PC-9 (cell line): ENCODE results near the gene CA12. TPM values are rescaled to one million over a fixed set of nuclear protein-coding genes. Genes with fewer than 3 reads are reported as not detected.

ENCODE experiments used
- BruUV-seq: library from RNA; stranded (reverse); fragments of 400-500 nt; replicated peaks from 2 replicates; lab custom pipeline; 2021; lab: Mats Ljungman, UMichigan
- CTCF ChIA-PET: fragments of 300-600 bp; sonication (Branson Sonifier 250); formaldehyde crosslinking; loops from one replicate; lab custom pipeline; 2022; ENCODE audit warnings: antibody characterized with exemption; lab: Charles Lee
- POLR2A ChIA-PET: fragments of 300-600 bp; sonication (Branson Sonifier 250); formaldehyde crosslinking; loops from one replicate; lab custom pipeline; 2022; ENCODE audit warnings: antibody characterized with exemption; ENCODE audit not compliant: unreplicated experiment; lab: Charles Lee
- DNase-seq, 2 experiments: peaks; one replicate each; pipeline versions ENCODE4 v3.0.0 to v3.0.0-alpha.2; 2015 to 2022; ENCODE audit warnings: mixed read lengths in 1 of 2
- H2AFZ ChIP-seq: fragments of 200-600 bp; sonication (generic); 2 replicates; pipeline ENCODE4 v1.8.1; 2017; ENCODE audit warnings: antibody characterized with exemption
- H3F3A ChIP-seq: fragments of 200-600 bp; sonication (generic); 2 replicates; pipeline ENCODE4 v1.8.1; 2017; ENCODE audit warnings: antibody characterized with exemption, mild to moderate bottlenecking, low read depth; ENCODE audit not compliant: insufficient read depth
- H3K27ac ChIP-seq: fragments of 200-600 bp; sonication (generic); 2 replicates; pipeline ENCODE4 v1.6.1; 2016; ENCODE audit warnings: mixed run types
- H3K27me3 ChIP-seq: fragments of 200-600 bp; sonication (generic); 2 replicates; pipeline ENCODE4 v1.6.1; 2016; ENCODE audit warnings: low read depth, mixed run types; ENCODE audit not compliant: insufficient read depth
- H3K36me3 ChIP-seq: fragments of 200-600 bp; sonication (generic); 2 replicates; pipeline ENCODE4 v1.6.1; 2016; ENCODE audit warnings: low read depth, mixed run types
- H3K4me1 ChIP-seq: fragments of 200-600 bp; sonication (generic); replicated peaks from 2 replicates; pipeline ENCODE4 v1.6.1; 2016; ENCODE audit warnings: mixed run types; ENCODE audit not compliant: insufficient read depth
- H3K4me2 ChIP-seq: fragments of 200-600 bp; sonication (generic); 2 replicates; pipeline ENCODE4 v1.6.1; 2017; ENCODE audit warnings: mixed run types
- H3K4me3 ChIP-seq: fragments of 200-600 bp; sonication (generic); 2 replicates; pipeline ENCODE4 v1.6.1; 2016; ENCODE audit warnings: mixed run types
- H3K79me2 ChIP-seq: fragments of 200-600 bp; sonication (generic); 2 replicates; pipeline ENCODE4 v1.6.1; 2017; ENCODE audit warnings: low read depth, mixed run types
- H3K9me2 ChIP-seq: fragments of 200-600 bp; sonication (generic); 2 replicates; pipeline ENCODE4 v1.8.1; 2017; ENCODE audit warnings: mild to moderate bottlenecking; ENCODE audit not compliant: insufficient read depth
- H3K9me3 ChIP-seq: fragments of 200-600 bp; sonication (generic); 2 replicates; pipeline ENCODE4 v1.8.1; 2016; ENCODE audit warnings: low read depth; ENCODE audit not compliant: insufficient read depth
- H4K20me1 ChIP-seq: fragments of 200-600 bp; sonication (generic); 2 replicates; pipeline ENCODE4 v1.8.1; 2017; ENCODE audit not compliant: insufficient read depth
- CTCF ChIP-seq: fragments of 200-600 bp; sonication (generic); conservative IDR thresholded peaks from 2 replicates; pipeline ENCODE4 v1.6.1; 2017; ENCODE audit warnings: mixed run types, antibody characterized with exemption, mild to moderate bottlenecking, moderate library complexity
- EZH2 ChIP-seq: fragments of 200-600 bp; sonication (generic); IDR thresholded peaks from 2 replicates; pipeline ENCODE4 v1.8.0; 2017; ENCODE audit warnings: antibody characterized with exemption, low read depth
- intact Hi-C: fragments of 100-400 bp; cut with micrococcal nuclease; formaldehyde crosslinking; loops from one replicate; pipeline ENCODE4 v1.10.0; 2022; ENCODE audit not compliant: unreplicated experiment
- total RNA-seq: library from RNA; stranded (reverse); gene quantifications from 2 replicates; pipeline ENCODE4 v1.2.3, GENCODE V29; 2021

Gene CA12
- total RNA-seq, 1 experiment from 2014 or later, result 4.6 TPM

GRCh38 chr15:63389902-63390670 is 8.4 kb upstream of the CA12 start:
- TF ChIP-seq EZH2 (no peak), CTCF (no peak)
- H3K79me2 ChIP-seq, result no peaks in the 10 kb centered on the region
- H3K36me3 ChIP-seq, result no peaks in the 10 kb centered on the region
- H3K9me2 ChIP-seq, result no peaks in the 10 kb centered on the region
- intact Hi-C loops, result loop anchor here (10.0 kb wide), 1 partner anchor 45 kb away; no protein-coding TSS in a partner anchor
- 0 out of 2 replicates have a peak, but pooled peaks cover 10% of the 10 kb centered on the region for H3K4me1 ChIP-seq
- H3K27me3 ChIP-seq, result no peaks in the 10 kb centered on the region
- no peaks in the 10 kb centered on the region for H3K9me3 ChIP-seq
- CTCF ChIA-PET, result interaction anchor here (0.6 to 1.0 kb wide), 2 partner anchors 15 to 1450 kb away, joined by 3 read pairs; no protein-coding TSS in a partner anchor
- no peak overlapping the region for H3K4me2 ChIP-seq
- BruUV-seq, result no TSS peak
- H3F3A ChIP-seq, result no peaks in the 10 kb centered on the region
- no peak overlapping the region for H3K27ac ChIP-seq
- DNase-seq, result peak; percentile 72 to 76
- H4K20me1 ChIP-seq, result no peaks in the 10 kb centered on the region
- H3K4me3 ChIP-seq, result no peak overlapping the region
- no peak overlapping the region for H2AFZ ChIP-seq
- POLR2A ChIA-PET, result interaction anchor here (0.7 kb wide), 1 partner anchor 52 kb away, joined by 8 read pairs; no protein-coding TSS in a partner anchor

- Histone ChIP-seq H3K4me3 (no peak overlapping the region), H3K9me2 (no peaks in the 10 kb centered on the region), H3K27ac (no peak overlapping the region), H4K20me1 (no peaks in the 10 kb centered on the region), H3K36me3 (no peaks in the 10 kb centered on the region), H3K79me2 (no peaks in the 10 kb centered on the region), H3K4me1 (0 out of 2 replicates have a peak, but pooled peaks cover 10% of the 10 kb centered on the region), H3K27me3 (no peaks in the 10 kb centered on the region), H2AFZ (no peak overlapping the region), H3K9me3 (no peaks in the 10 kb centered on the region), H3K4me2 (no peak overlapping the region), H3F3A (no peaks in the 10 kb centered on the region; the same call in 1 of the 2 replicates)
- intact Hi-C loops, result no loop called here
- POLR2A ChIA-PET, result interaction anchor here (0.5 to 0.7 kb wide), 2 partner anchors 16 to 196 kb away, joined by 7 to 11 read pairs; no protein-coding TSS in a partner anchor
- BruUV-seq, result no TSS peak
- no peak for DNase-seq
- TF ChIP-seq CTCF (no peak), EZH2 (no peak)
- CTCF ChIA-PET, result no interaction called here
Measured at GRCh38 chr15:63388511-63388910, 6.9 kb upstream of the CA12 start.

GRCh38 chr15:63387748-63388493 is 6.3 kb upstream of the CA12 start:
- Histone ChIP-seq H3K79me2 (no peaks in the 10 kb centered on the region), H3K4me3 (no peak overlapping the region), H2AFZ (no peak overlapping the region), H3K9me3 (no peaks in the 10 kb centered on the region), H3F3A (no peaks in the 10 kb centered on the region; the same call in 1 of the 2 replicates), H4K20me1 (no peaks in the 10 kb centered on the region), H3K36me3 (no peaks in the 10 kb centered on the region), H3K9me2 (no peaks in the 10 kb centered on the region), H3K27ac (no peak overlapping the region), H3K4me1 (0 out of 2 replicates have a peak, but pooled peaks cover 10% of the 10 kb centered on the region), H3K27me3 (no peaks in the 10 kb centered on the region), H3K4me2 (no peak overlapping the region)
- ChIA-PET CTCF (interaction anchor here (0.6 kb wide), 1 partner anchor 95 kb away, joined by 3 read pairs; no protein-coding TSS in a partner anchor), POLR2A (interaction anchor here (0.5 to 0.7 kb wide), 2 partner anchors 17 to 196 kb away, joined by 7 to 11 read pairs; no protein-coding TSS in a partner anchor)
- no peak for TF ChIP-seq CTCF
- TF ChIP-seq EZH2, result no peak
- intact Hi-C loops, result no loop called here
- no TSS peak for BruUV-seq
- DNase-seq, result no peak
